GM18868 (cell line): ENCODE data around the gene PFAS.
"Not testable (repeated sequence)": the region's sequence is repeated elsewhere in the genome, so short reads cannot be mapped to it uniquely, and the experiment has no call there.

Experiments
- ATAC-seq: cut with Tn5 transposase; IDR thresholded peaks from one replicate; pipeline ENCODE4 v1.9.1; 2021; ENCODE audit warnings: mild to moderate bottlenecking, moderate library complexity; ENCODE audit not compliant: unreplicated experiment

PFAS gene

DNA sequence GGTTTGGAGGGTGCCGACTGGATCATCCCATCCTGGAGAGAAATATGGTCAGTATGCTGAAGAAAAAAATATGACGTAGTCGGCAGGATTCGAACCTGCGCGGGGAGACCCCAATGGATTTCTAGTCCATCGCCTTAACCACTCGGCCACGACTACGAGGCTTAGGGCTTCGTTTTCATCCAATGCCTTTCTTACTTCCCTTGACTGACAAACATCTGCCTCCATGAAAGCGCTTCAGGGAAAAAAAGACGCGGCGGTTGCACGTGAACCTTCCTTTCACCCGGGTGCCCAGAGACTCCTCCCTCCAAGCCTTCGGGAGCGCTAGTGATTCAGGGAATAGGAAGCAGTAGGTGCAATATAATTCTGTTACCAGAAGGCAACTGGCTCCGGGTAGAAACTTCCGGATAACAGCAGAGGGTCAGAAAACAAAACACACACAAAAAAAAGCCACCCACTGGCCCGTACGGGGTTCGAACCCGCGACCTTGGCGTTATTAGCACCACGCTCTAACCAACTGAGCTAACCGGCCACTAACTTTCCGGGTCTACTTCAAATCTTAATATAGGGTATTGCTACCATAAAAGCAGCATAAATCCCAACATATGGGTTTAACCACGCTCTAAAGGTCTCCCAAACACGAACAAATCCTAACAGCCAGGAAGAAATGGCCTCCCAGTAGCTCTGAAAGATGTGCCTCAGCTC is 22.4 kb upstream of the PFAS start:
- ATAC-seq = no peak

DNA sequence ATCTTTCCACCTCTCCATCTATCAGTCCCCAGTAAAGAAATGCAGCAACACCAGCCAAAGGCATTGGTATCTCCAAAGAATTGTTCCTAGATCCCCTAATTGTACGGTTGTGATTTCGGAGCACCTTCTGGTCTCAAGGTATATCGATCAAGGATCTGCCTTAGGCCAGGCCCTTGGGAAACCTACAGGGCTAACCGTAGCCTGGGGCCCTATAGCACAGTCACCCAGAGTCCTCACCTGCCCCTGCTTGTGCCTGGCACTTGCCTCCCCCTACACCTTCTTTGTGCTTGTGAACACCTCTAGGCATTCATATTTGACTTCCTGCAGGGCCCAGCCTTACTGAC is 21.9 kb upstream of the PFAS start:
- ATAC-seq = no peak

DNA sequence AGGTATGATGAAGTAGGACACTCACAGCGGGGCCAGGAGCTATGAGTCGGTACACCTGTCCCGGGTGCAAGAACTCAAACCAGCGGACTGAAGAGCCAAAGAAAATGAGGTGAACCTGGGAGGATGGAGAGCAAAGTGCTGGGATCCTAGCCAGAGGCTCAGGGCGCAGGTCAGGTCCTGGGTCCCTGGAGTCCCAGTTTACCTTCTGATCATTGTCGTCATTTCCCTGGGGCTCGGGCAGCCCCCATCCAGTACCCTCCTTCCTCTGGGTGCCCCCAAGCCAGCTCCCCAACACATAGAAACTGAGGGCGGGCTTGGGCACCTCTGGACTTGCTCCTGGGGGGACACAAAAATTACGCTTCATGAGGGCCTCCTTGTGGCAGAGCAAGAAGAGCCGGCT is 17.4 kb upstream of the PFAS start:
- no peak for ATAC-seq

DNA sequence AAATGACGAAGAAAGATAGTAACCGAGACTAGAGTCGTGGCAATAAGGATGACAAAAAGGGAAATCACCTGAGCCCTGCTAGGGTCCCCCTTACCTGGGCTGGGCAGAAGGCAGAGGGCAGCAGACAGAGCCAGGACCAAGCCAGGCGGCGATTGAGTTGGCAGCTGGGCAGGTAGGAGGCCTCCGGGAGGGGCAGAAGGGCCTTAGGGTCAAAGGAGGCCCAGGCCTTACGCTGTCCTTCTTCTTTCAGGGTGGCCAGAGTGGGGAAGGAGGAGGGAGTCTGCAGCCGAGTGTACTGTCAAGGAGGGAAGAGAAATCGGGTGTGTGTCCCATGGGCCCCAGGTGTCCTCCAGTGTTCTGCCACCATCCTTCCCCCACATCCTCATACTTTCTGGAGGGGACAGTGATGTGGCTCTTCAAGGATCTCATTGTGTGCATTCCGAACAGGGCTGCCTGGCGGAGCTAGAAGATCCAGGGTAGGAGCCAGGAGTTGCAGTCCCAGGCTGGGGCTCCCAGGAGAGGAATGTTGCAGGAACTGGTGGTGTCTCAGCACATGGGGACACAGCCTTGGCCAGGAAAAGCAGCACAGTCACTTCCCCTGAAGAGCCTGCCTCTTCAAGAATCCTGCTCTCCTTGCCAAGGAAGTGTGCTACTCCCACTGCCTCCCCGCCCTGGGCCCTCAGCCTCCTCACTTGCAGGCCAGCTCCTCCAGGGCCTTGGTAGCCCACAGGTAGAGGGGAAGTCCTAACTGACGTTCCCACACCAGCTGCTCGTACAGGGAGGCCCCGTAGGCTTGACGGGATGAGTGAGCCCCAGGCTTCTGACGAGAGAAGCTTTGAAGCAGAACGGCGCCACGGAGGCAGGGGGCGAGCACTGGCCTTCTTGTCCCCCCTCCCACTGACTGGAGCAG is 14.5 kb upstream of the PFAS start:
- no peak for ATAC-seq

DNA sequence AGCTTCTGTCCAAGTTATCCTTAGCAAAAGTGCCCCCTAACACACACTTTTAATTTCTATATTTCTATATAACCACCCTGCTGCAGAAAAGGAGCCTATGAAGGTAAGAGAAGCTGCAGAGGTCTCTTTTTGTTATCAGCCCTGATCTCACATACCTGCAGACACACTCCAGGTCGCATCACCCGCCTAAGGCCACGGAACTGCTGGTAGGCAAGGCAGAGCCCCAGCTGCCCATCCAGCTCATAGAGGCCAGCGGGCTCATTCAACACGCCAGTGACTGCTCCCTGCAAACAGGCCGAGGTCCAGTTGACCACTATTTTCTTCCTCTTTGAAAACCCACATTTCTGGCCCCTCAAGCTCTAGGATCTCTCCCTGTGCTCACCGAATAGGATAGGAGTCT is 13.4 kb upstream of the PFAS start:
- ATAC-seq = no peak

DNA sequence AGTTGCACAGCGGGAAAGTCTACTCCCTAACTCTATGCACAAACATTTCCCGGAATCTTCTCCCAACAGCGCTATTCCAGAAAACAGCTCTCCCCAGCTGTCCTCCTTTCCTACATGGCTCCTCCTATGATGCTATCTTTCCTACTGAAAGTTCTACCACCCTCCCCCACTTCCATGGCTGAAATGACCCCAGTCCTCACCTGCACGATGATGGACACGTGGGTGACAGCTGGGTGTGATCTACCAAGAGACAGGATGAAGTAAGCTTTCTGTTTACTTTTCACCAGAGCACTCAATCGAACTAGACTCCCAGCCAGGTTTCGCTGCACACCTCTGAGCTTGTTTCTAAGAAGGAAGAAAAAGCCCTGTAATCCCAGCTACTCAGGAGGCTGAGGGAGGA is 11.9 kb upstream of the PFAS start:
- ATAC-seq = no peak

DNA sequence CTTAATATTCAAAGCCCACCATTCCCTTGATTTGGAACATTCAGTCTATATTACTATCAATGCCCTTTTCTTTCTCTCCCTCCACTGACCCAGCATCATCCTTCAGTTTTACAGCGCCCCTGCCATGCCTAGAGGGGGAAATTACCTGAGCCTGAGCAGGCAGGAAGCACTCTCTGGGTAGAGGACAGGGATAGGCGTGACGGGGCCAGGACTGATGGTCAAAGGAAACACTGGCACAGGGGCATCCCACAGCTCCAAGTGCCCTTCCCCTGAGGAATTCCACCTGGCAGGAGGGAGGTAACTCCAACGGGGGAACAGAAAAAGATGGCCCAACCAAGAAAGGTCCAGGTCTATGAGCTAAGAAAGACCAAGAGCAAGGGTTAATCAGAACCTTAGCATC is 11.2 kb upstream of the PFAS start:
- ATAC-seq = no peak

DNA sequence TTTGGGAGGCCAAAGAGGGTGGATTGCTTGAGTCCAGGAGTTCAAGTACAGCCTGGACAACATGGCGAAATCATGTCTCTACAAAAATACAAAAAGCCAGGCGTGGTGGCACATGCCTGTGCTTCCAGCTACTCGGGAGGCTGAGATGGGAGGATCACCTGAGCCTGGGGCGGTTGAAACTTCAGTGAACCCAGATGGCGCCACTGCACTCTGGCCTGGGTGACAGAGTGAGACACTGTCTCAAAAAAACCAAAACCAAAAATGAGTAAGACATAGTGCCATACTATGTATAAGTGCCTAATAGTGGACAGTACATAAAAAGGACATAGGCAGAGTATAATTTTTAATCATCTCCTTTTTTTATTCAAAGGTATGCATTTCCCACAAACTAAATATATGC is 5.3 kb upstream of the PFAS start:
- ATAC-seq = no peak

DNA sequence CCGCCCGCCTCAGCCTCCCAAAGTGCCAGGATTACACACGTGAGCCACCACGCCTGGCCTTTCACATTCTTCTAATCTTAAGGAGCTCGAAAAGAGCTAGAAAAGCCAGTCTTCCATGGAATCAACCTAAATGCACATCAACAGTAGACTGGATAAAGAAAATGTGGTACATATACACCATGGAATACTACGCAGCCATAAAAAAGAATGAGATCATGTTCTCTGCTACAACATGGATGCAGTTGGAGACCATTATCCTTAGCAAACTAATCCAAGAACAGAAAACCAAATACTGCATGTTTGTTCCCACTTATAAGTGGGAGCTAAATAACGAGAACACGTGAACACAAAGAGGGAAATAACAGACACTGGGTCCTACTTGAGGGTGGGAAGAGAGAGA is 4.3 kb upstream of the PFAS start:
- no peak for ATAC-seq

DNA sequence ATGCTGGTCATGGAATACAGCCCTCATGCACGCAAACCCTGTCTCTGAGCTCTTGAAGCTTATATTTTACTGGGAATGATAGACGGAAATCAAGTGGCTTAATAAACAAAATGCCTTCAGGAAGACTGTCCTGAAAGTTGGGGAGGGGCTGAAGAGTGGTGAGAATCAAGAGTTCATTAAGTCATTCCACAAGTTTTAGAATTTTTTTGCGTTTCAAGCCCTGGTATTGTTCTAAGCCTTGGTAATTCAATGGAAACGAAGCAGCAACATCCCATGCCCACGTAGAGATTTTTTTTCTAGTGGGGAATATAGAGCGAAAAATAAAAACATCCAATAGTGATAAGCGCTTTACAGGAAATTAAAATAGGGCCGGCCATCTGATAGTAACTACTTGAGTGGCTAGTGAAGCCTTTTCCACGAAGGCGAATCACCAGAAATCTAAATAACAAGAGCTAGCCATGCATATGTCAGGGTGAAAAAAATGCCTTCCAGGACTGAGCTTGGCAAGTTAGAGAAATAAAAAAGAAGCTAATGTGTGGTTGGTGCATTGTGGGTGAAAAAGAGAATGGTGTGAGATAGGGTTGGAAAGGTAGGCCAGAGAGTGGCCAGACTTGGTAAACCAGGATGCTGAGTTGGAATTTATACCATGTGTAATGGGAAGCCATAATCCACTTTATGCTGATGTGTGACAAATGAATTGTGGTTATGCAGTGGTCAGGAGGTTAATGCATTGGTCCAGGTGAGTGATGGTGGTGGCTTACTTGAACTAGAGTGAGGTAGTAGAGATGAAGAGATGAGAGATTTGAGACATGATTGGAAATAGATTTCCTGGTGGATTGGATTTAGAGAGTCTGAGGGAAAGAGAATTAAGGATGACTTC is 772 bp downstream of the PFAS start:
- ATAC-seq = no peak

DNA sequence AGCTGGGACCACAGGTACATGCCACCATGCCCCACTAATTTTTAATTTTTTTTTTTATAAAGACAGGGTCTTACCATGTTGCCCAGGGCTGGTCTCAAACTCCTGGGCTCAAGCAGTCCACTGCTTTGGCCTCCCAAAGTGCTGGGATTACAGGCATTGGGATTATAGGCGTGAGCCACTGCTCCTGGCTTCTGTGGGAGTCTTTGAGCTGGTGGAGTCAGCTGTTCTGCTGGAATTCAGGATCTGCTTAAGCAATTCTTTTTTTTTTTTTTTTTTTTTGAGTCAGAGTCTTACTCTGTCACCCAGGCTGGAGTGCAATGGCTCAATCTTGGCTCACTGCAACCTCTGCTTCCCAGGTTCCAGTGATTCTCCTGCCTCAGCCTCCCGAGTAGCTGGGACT is 2.3 kb downstream of the PFAS start:
- ATAC-seq = not testable (repeated sequence)

DNA sequence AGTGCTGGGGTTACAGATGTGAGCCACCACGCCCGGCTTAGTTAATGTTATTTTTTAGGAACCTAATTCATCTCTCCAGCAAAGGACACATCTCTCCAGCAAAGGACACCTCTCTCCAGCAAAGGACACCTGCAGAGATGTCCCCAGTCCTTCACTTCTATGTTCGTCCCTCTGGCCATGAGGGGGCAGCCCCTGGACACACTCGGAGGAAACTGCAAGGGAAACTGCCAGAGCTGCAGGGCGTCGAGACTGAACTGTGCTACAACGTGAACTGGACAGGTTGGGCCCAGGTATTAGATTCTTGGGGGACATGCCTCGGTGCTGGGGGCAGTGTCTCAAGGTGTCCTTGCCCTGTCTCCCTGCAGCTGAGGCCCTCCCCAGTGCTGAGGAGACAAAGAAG is 4.7 kb downstream of the PFAS start:
- ATAC-seq = no peak

DNA sequence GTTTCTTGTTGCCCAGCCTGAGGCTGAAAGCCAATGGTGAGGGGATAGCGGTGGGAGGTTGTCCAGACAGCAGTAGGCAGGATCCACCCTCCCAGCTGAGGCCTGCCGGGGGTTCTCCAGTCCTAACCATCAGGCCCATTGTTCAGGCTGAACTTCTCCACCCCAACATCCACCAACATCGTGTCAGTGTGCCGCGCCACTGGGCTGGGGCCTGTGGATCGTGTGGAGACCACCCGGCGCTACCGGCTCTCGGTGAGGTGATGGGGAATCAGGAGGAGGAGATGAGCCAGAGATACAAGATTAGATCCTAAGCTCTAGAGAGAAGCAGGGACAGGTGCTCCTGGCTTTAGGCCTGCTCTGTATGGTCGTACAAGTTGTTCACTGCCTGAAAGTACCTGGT is 5.8 kb downstream of the PFAS start:
- no peak for ATAC-seq

DNA sequence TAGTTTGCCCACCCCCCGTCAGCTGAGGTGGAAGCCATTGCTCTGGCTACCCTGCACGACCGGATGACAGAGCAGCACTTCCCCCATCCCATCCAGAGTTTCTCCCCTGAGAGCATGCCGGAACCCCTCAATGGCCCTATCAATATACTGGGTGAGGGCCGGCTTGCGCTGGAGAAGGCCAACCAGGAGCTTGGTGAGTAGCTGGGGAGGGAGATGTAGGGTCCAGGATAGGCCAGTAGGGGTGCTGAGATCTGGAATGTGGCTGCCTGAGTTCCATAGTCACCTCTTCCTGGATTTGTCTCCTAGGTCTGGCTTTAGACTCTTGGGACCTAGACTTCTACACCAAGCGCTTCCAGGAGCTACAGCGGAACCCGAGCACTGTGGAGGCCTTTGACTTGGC is 6.4 kb downstream of the PFAS start:
- ATAC-seq = no peak

DNA sequence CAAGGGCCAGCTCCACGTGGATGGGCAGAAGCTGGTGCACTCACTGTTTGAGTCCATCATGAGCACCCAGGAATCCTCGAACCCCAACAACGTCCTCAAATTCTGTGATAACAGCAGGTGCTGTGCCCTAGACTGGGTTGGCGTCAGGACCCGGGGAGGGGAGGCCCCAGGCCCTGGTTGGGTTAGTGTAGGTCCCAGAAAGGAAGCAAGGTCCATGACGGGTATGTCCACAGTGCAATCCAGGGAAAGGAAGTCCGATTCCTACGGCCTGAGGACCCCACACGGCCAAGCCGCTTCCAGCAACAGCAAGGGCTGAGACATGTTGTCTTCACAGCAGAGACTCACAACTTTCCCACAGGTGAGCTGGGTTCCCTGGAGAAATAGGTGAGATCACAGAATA is 7.2 kb downstream of the PFAS start:
- ATAC-seq = no peak

DNA sequence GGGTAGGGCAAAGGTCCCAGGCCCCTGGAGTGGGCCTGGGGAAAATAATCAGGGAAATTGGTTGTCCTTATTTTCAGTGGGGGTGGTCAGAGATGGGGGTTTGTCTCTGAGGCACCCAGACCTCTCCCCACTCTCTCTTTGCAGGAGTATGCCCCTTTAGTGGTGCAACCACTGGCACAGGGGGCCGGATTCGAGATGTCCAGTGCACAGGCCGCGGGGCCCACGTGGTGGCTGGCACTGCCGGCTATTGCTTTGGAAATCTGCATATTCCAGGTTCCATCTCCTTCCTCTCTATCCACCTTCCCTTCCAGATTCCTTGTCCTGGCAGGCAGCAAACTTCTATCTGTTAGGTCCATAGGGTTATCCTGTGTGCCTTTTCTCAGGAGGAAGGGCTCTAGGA is 7.6 kb downstream of the PFAS start:
- no peak for ATAC-seq

DNA sequence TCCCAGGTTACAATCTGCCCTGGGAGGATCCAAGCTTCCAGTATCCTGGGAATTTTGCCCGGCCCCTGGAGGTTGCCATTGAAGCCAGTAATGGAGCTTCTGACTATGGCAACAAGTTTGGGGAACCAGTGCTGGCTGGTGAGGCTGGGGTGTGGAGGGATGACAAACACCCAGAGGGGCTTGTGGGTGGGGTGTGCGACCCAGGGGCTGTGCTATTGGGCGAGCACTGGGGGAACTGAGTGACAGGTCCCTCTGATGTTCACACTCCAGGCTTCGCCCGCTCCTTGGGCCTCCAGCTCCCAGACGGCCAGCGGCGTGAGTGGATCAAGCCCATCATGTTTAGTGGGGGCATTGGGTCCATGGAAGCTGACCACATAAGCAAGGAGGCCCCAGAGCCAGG is 8.7 kb downstream of the PFAS start:
- ATAC-seq = no peak

DNA sequence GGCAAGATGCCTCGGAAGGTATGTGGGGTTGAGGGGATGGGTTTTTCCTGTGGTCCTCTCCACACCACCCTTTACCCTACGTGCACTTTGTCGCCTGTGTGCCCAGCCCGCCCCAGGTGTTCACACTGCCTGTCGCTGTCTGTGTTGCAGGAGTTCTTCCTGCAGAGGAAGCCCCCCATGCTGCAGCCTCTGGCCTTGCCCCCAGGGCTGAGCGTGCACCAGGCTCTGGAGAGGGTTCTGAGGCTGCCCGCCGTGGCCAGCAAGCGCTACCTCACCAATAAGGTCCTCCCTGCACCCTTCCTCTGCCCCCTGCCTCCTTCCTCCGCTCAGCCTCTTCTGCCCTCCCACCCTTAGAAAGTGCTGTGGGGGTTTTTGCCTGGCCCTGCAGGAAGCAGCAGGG is 15.2 kb downstream of the PFAS start:
- no peak for ATAC-seq

DNA sequence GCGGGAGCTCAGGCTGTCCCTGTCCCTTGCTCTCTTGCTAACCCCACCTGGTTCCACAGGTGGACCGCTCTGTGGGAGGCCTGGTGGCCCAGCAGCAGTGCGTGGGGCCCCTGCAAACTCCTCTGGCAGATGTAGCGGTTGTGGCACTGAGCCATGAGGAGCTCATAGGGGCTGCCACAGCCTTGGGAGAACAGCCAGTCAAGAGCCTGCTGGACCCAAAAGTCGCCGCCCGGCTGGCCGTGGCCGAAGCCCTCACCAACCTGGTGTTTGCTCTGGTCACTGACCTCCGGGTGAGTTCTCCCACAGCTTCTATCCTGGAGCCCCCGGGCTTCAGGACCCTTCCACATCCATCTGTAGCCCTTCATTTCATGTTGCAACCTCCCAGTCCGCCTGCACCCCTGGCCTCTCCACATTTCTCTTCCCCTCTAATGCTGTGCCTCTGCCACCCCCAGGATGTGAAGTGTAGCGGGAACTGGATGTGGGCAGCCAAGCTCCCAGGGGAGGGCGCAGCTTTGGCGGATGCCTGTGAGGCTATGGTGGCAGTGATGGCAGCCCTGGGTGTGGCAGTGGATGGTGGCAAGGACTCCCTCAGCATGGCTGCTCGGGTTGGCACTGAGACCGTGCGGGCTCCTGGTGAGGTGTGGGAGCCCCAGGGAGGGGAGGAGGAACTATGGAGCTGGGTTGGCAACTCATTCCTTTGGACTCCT is 15.9 kb downstream of the PFAS start:
- ATAC-seq = no peak

DNA sequence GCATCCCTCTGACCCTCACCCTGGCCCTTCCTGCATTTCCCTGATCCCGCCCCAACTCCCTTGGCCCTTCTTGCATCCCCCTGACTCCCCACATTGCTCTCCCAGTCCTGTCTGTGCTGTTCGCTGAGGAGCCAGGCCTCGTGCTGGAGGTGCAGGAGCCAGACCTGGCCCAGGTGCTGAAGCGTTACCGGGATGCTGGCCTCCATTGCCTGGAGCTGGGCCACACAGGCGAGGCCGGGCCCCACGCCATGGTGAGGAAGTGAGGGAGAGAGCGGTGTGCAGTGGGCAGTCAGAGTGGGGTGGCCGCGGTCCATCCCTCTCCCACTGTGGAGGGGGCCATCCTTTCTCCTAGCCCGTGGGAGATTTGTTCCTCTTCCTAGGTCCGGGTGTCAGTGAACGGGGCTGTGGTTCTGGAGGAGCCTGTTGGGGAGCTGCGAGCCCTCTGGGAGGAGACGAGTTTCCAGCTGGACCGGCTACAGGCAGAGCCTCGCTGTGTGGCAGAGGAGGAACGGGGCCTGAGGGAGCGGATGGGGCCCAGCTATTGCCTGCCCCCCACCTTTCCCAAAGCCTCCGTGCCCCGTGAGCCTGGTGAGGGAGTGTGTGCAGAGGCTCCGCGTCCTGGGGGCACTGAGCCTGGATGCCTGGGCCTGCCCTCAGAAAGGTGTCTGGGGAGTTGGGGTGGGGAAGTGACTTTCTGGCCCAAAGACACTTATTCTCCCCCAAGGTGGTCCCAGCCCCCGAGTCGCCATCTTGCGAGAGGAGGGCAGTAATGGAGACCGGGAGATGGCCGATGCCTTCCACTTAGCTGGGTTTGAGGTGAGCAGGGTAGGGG is 17.8 kb downstream of the PFAS start:
- no peak for ATAC-seq
